ENCODE results near the gene SPDYE3.
"Not testable (repeated sequence)": the region's sequence is repeated elsewhere in the genome, so short reads cannot be mapped to it uniquely, and the experiment has no call there.

SPDYE3 gene

GRCh38 chr7:100269306-100270045 is 38.0 kb upstream of the SPDYE3 start:
- not testable (repeated sequence) for H3K9me3 ChIP-seq (ENCODE audit: control insufficient read depth in 5 of 5, low read length in 5 of 5); H3K36me3 ChIP-seq (ENCODE audit: control insufficient read depth in 5 of 5, insufficient read depth in 5 of 5, low read length in 5 of 5); H3K4me3 ChIP-seq (ENCODE audit: low read depth in 1 of 5, low read length in 5 of 5); H3K9ac ChIP-seq (ENCODE audit: low read length in 5 of 5); H3K27ac ChIP-seq (ENCODE audit: low read depth, low read length); H3K27me3 ChIP-seq (ENCODE audit: control insufficient read depth in 5 of 5, insufficient read depth in 4 of 5, low read length in 5 of 5)
- H3K4me1 ChIP-seq (ENCODE audit: control insufficient read depth in 5 of 5, insufficient read depth in 5 of 5, low read length in 5 of 5), result peaks cover 0 to 18% (median 14%) of the 10 kb centered on the region in 5 donors

DNA sequence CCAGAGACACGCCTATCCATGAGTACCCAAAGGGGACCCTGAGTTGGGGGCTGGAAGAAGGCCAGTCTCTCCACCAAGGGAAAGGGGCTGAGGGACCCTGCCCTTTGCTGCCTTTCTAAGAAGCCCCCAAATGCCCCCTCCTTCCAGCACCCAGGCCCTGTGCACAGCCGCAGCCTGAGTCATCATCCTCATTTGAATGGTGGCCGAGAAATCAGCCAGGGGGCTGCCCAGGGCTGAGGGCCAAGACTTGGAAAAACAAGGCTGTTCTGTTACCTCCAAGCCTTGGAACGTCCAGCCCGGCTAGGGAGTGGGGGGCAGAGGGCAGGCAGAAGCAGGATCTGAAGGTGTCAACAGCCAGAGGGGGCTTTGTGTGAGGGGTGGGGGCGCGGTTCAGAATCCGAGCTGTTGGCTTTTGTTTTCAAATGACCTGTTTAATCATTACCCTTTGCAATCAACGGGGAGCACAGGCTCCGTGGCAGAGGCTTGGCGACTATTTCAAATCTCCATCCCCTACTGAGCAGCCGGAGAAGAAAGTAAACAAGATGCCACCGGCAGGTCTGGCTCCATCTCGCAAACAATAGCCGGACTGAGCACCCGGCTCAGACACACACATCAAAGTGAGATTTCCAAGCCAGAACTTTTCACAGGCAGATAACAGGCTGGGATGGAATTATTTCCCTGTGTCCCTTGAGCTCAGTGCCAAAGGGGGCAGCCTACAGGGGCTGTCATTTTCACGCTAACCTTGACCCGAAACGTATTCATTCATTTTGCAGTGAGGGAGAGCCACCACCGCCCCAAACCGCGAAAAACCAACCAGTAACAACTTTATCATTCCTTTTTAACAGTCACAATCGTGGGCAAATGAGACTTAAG is 37.2 kb upstream of the SPDYE3 start:
- H3K27ac ChIP-seq (ENCODE audit: low read depth, low read length); H3K27me3 ChIP-seq (ENCODE audit: control insufficient read depth in 5 of 5, insufficient read depth in 4 of 5, low read length in 5 of 5); H3K36me3 ChIP-seq (ENCODE audit: control insufficient read depth in 5 of 5, insufficient read depth in 5 of 5, low read length in 5 of 5); H3K9me3 ChIP-seq (ENCODE audit: control insufficient read depth in 5 of 5, low read length in 5 of 5): not testable (repeated sequence)
- peak overlapping the region in 3 of 5 donors; percentile 2 to 42 (median 34) for H3K4me3 ChIP-seq (ENCODE audit: low read depth in 1 of 5, low read length in 5 of 5)
- peaks cover 0 to 18% (median 14%) of the 10 kb centered on the region in 5 donors for H3K4me1 ChIP-seq (ENCODE audit: control insufficient read depth in 5 of 5, insufficient read depth in 5 of 5, low read length in 5 of 5)
- peak overlapping the region in 1 of 5 donors; percentile 47 for H3K9ac ChIP-seq (ENCODE audit: low read length in 5 of 5)

GRCh38 chr7:100270941-100271593 is 36.4 kb upstream of the SPDYE3 start:
- H3K9me3 ChIP-seq (ENCODE audit: control insufficient read depth in 5 of 5, low read length in 5 of 5); H3K27ac ChIP-seq (ENCODE audit: low read depth, low read length); H3K27me3 ChIP-seq (ENCODE audit: control insufficient read depth in 5 of 5, insufficient read depth in 4 of 5, low read length in 5 of 5); H3K36me3 ChIP-seq (ENCODE audit: control insufficient read depth in 5 of 5, insufficient read depth in 5 of 5, low read length in 5 of 5): not testable (repeated sequence)
- peak overlapping the region in 1 of 5 donors; percentile 47 for H3K9ac ChIP-seq (ENCODE audit: low read length in 5 of 5)
- peaks cover 0 to 18% (median 14%) of the 10 kb centered on the region in 5 donors for H3K4me1 ChIP-seq (ENCODE audit: control insufficient read depth in 5 of 5, insufficient read depth in 5 of 5, low read length in 5 of 5)
- H3K4me3 ChIP-seq (ENCODE audit: low read depth in 1 of 5, low read length in 5 of 5), result peak overlapping the region in 3 of 5 donors; percentile 2 to 42 (median 34)

DNA sequence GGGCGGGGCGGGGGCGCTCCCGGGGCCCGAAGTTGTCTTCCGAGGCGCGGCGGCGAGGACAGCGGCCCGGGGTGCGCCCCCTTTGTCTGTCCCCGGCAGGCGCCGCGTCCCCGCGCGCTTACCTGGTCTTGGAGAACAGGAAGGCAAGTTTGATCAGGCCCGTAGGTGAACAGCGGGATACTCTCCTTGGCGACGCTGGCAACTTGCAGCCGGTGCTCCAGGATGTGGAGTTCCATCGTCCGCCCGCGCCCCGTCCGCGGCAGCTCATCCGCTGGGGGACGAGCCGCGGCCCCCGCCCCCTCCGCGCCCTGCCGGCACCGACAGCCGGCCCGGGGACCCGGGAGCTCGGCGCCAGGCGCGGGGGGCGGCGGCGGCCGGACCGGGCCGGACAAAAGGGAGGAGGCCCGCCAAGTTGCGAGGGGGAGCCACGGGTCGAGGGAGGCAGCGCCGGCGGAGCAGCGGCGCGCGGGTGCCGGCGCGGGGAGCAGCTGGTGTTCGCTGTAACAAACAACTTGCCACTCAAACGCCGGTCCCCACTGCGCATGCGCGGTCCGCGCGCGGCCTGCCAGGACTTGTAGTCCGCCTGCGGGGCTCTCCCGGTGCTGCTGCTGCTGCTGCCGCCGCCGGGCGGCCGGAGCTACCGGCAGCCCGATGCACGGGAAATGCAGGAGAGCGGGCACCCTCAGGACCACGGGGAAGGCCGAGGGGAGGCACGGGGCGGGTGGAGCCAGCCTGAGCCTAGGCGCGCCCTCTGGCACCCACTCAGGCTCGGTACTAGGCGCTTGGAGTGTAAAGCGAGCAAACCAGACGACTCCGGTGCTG is 35.6 kb upstream of the SPDYE3 start:
- Histone ChIP-seq H3K4me1 (ENCODE audit: control insufficient read depth in 5 of 5, insufficient read depth in 5 of 5, low read length in 5 of 5) (peaks cover 0 to 18% (median 8%) of the 10 kb centered on the region in 5 donors), H3K27me3 (ENCODE audit: control insufficient read depth in 5 of 5, insufficient read depth in 4 of 5, low read length in 5 of 5) (no peaks in the 10 kb centered on the region), H3K9ac (ENCODE audit: low read length in 5 of 5) (peak overlapping the region in 3 of 5 donors; percentile 48 to 62 (median 58)), H3K27ac (ENCODE audit: low read depth, low read length) (no peak overlapping the region), H3K9me3 (ENCODE audit: control insufficient read depth in 5 of 5, low read length in 5 of 5) (no peaks in the 10 kb centered on the region), H3K4me3 (ENCODE audit: low read depth in 1 of 5, low read length in 5 of 5) (peak overlapping the region; percentile 50 to 73 (median 65)), H3K36me3 (ENCODE audit: control insufficient read depth in 5 of 5, insufficient read depth in 5 of 5, low read length in 5 of 5) (no peaks in the 10 kb centered on the region)

DNA sequence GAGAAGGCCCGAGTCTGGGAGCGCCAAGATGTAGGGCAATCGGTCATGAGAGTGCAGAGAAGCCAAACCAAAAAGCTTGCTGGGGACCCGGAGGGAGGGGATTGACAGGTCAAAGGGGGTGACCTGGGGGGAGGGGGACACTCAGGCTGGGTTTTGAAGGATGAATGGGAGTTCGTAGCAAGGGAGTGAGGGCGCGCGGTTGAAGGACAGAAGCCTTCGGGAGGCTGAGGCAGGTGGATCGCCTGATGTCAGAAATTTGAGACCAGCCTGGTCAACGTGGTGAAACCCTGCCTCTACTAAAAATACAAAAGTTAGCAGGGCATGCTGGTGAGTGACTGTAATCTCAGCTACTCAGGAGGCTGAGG is 35.0 kb upstream of the SPDYE3 start:
- H3K27ac ChIP-seq (ENCODE audit: low read depth, low read length); H3K36me3 ChIP-seq (ENCODE audit: control insufficient read depth in 5 of 5, insufficient read depth in 5 of 5, low read length in 5 of 5); H3K9me3 ChIP-seq (ENCODE audit: control insufficient read depth in 5 of 5, low read length in 5 of 5); H3K27me3 ChIP-seq (ENCODE audit: control insufficient read depth in 5 of 5, insufficient read depth in 4 of 5, low read length in 5 of 5): not testable (repeated sequence)
- H3K4me1 ChIP-seq (ENCODE audit: control insufficient read depth in 5 of 5, insufficient read depth in 5 of 5, low read length in 5 of 5), result peaks cover 0 to 18% (median 8%) of the 10 kb centered on the region in 5 donors
- peak overlapping the region in 3 of 5 donors; percentile 48 to 62 (median 58) for H3K9ac ChIP-seq (ENCODE audit: low read length in 5 of 5)
- peak overlapping the region; percentile 50 to 73 (median 65) for H3K4me3 ChIP-seq (ENCODE audit: low read depth in 1 of 5, low read length in 5 of 5)

- H3K9ac ChIP-seq (ENCODE audit: low read length in 5 of 5), result no peak overlapping the region
- no peak overlapping the region for H3K27ac ChIP-seq (ENCODE audit: low read depth, low read length)
- no peaks in the 10 kb centered on the region for H3K27me3 ChIP-seq (ENCODE audit: control insufficient read depth in 5 of 5, insufficient read depth in 4 of 5, low read length in 5 of 5)
- H3K4me3 ChIP-seq (ENCODE audit: low read depth in 1 of 5, low read length in 5 of 5), result no peak overlapping the region
- no peaks in the 10 kb centered on the region for H3K9me3 ChIP-seq (ENCODE audit: control insufficient read depth in 5 of 5, low read length in 5 of 5)
- H3K36me3 ChIP-seq (ENCODE audit: control insufficient read depth in 5 of 5, insufficient read depth in 5 of 5, low read length in 5 of 5), result no peaks in the 10 kb centered on the region
- peaks cover 0 to 16% (median 8%) of the 10 kb centered on the region in 5 donors for H3K4me1 ChIP-seq (ENCODE audit: control insufficient read depth in 5 of 5, insufficient read depth in 5 of 5, low read length in 5 of 5)
Measured at GRCh38 chr7:100275120-100275519, 32.4 kb upstream of the SPDYE3 start.

DNA sequence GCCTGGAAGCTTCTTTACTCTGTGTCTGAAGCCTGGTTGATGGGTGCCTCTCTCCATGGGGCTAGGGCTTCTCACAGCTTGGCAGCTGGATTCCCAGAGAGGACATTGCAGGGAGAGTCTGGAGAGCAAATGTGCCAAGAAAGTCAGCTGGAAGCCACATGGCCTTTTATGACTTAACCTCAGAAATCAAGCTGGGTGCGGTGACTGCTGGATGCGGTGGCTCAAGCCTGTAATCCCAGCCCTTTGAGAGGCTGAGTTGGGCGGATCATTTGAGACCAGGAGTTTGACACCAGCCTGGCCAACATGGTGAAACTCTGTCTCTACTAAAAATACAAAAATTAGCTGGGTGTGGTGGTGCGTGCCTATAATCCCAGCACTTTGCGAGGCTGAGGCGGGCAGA is 31.4 kb upstream of the SPDYE3 start:
- not testable (repeated sequence) for H3K4me3 ChIP-seq (ENCODE audit: low read depth in 1 of 5, low read length in 5 of 5); H3K27me3 ChIP-seq (ENCODE audit: control insufficient read depth in 5 of 5, insufficient read depth in 4 of 5, low read length in 5 of 5); H3K9ac ChIP-seq (ENCODE audit: low read length in 5 of 5); H3K9me3 ChIP-seq (ENCODE audit: control insufficient read depth in 5 of 5, low read length in 5 of 5); H3K4me1 ChIP-seq (ENCODE audit: control insufficient read depth in 5 of 5, insufficient read depth in 5 of 5, low read length in 5 of 5); H3K36me3 ChIP-seq (ENCODE audit: control insufficient read depth in 5 of 5, insufficient read depth in 5 of 5, low read length in 5 of 5); H3K27ac ChIP-seq (ENCODE audit: low read depth, low read length)

- H3K4me3 ChIP-seq (ENCODE audit: low read depth in 1 of 5, low read length in 5 of 5); H3K36me3 ChIP-seq (ENCODE audit: control insufficient read depth in 5 of 5, insufficient read depth in 5 of 5, low read length in 5 of 5); H3K4me1 ChIP-seq (ENCODE audit: control insufficient read depth in 5 of 5, insufficient read depth in 5 of 5, low read length in 5 of 5); H3K27me3 ChIP-seq (ENCODE audit: control insufficient read depth in 5 of 5, insufficient read depth in 4 of 5, low read length in 5 of 5); H3K27ac ChIP-seq (ENCODE audit: low read depth, low read length); H3K9me3 ChIP-seq (ENCODE audit: control insufficient read depth in 5 of 5, low read length in 5 of 5); H3K9ac ChIP-seq (ENCODE audit: low read length in 5 of 5): not testable (repeated sequence)
Measured at GRCh38 chr7:100282069-100282608, 25.4 kb upstream of the SPDYE3 start.

DNA sequence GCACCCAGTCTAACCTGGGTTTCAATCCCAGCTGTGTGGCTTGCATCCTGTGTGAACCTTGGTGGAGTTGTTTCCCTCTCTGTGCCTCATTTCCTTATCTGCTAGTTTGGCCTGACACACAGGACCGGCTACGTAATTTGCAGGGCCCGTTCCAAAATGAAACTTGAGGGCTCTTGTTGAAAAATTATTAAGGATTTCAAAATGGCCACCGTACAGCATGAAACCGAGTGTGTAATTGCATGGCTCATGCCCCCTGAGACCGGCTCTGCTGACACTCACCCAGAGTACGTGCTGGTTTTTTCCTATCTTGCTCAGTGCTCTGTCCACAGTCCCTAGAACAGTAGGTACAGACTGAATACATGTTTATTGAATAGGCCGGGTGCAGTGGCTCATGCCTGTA is 24.4 kb upstream of the SPDYE3 start:
- not testable (repeated sequence) for H3K27me3 ChIP-seq (ENCODE audit: control insufficient read depth in 5 of 5, insufficient read depth in 4 of 5, low read length in 5 of 5); H3K4me1 ChIP-seq (ENCODE audit: control insufficient read depth in 5 of 5, insufficient read depth in 5 of 5, low read length in 5 of 5); H3K9ac ChIP-seq (ENCODE audit: low read length in 5 of 5); H3K9me3 ChIP-seq (ENCODE audit: control insufficient read depth in 5 of 5, low read length in 5 of 5); H3K4me3 ChIP-seq (ENCODE audit: low read depth in 1 of 5, low read length in 5 of 5); H3K27ac ChIP-seq (ENCODE audit: low read depth, low read length); H3K36me3 ChIP-seq (ENCODE audit: control insufficient read depth in 5 of 5, insufficient read depth in 5 of 5, low read length in 5 of 5)
